T-helper 2 cell treated with Interferon-gamma antibody and Interleukin-4, amounts not matched to agents 100 ng/mL and 5 ng/mL, for 36 hours (primary cell): ENCODE measurements around the gene GALR3. TPM values are rescaled to one million over a fixed set of nuclear protein-coding genes. Genes with fewer than 3 reads are reported as not detected.

Experiments used
- intact Hi-C: fragments of 100-400 bp; cut with micrococcal nuclease; formaldehyde crosslinking; loops from one replicate; pipeline ENCODE4 v1.15.1; 2023
- total RNA-seq: library from RNA; stranded (reverse); gene quantifications from 2 replicates; pipeline ENCODE4 v1.2.3, GENCODE V29; 2022

Gene GALR3
- total RNA-seq, 1 donor from 2014 or later, result not detected

DNA sequence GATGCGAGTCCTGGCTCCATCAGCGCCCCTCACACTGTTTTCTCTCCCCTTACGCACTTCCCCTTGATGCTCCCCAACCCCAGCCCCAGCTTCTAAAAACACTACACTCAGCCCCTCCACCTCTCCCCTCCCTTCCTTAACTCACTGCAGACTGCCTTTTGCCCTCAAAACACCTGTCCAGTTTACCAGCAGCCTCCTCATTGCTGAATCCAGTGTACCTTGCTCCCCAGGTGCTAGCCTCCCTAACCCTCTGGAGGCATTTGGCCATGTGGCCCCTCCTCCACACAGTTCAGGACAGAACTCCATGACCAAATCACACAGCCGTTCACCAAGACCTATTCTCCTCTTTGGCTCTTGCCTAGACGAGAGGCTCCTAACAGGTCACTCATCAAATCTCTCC, 2.8 kb upstream of the GALR3 start:
- intact Hi-C loops, result no loop called here

GRCh38 chr22:37822079-37822833, 926 bp upstream of the GALR3 start:
- intact Hi-C loops, result no loop called here

DNA sequence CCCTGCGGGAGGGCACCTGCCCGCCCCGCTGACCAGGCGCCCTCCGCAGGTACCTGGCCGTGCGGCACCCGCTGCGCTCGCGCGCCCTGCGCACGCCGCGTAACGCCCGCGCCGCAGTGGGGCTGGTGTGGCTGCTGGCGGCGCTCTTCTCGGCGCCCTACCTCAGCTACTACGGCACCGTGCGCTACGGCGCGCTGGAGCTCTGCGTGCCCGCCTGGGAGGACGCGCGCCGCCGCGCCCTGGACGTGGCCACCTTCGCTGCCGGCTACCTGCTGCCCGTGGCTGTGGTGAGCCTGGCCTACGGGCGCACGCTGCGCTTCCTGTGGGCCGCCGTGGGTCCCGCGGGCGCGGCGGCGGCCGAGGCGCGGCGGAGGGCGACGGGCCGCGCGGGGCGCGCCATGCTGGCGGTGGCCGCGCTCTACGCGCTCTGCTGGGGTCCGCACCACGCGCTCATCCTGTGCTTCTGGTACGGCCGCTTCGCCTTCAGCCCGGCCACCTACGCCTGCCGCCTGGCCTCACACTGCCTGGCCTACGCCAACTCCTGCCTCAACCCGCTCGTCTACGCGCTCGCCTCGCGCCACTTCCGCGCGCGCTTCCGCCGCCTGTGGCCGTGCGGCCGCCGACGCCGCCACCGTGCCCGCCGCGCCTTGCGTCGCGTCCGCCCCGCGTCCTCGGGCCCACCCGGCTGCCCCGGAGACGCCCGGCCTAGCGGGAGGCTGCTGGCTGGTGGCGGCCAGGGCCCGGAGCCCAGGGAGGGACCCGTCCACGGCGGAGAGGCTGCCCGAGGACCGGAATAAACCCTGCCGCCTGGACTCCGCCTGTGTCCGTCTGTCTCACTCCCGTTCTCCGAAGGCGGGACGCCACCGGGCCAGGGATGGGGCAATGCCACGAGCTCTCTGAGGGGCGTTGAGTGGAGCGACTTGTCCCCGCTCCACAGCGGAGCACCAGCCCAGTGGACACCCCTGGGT, 1.8 kb downstream of the GALR3 start:
- intact Hi-C loops, result no loop called here

- intact Hi-C loops, result no loop called here
These were observed 3.9 kb downstream of the GALR3 start for GRCh38 chr22:37827056-37827455.

DNA sequence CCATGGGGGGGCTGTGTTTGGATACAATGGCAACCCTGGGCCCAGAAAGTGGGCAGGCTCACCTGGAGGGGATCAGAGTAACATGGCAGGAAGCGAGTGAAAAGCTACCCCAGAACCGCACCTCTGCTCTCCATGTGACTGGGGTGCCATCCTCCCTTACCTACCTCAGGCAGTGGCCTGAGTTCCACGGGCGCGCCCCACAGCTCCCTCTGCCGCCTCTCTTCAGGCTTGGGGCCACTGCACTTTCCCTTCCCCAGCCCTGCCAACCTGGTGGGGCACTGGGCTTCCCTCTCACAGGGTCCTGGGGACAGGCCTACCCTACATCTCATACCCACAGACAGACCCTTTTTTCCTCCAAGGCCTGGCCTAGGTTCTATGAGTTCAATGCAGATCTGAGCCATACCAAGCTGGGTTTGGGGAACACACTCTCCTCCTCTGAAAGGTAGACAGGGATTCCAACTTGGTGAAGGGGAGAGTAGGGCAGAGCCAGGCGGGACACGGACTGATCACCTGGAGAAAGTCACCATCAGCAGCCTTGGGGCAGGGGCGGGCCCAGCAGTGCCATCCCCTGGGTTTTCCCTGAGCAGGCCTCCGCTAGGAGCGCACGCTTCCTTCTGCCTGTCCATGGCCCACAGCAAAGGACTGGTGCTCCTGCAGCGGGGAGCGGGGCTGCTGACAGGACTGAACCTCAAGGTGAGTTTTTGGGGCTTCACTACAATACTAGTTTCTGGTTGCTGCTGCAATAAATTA, 7.1 kb downstream of the GALR3 start:
- intact Hi-C loops, result no loop called here

- intact Hi-C loops, result no loop called here
These were observed 8.3 kb downstream of the GALR3 start for GRCh38 chr22:37831472-37831871.

- intact Hi-C loops, result no loop called here
These were observed 9.1 kb downstream of the GALR3 start for GRCh38 chr22:37832022-37832857.

- intact Hi-C loops, result loop anchor here (5.0 to 10.0 kb wide), 2 partner anchors 55 to 167 kb away; partner anchors contain the start of gene LGALS1
These were observed 19.0 kb downstream of the GALR3 start for GRCh38 chr22:37842015-37842793.

- intact Hi-C loops, result loop anchor here (2.0 to 10.0 kb wide), 3 partner anchors 37 to 169 kb away; partner anchors contain the start of genes GCAT and LGALS1
These were observed 20.5 kb downstream of the GALR3 start for GRCh38 chr22:37843741-37844089.

DNA sequence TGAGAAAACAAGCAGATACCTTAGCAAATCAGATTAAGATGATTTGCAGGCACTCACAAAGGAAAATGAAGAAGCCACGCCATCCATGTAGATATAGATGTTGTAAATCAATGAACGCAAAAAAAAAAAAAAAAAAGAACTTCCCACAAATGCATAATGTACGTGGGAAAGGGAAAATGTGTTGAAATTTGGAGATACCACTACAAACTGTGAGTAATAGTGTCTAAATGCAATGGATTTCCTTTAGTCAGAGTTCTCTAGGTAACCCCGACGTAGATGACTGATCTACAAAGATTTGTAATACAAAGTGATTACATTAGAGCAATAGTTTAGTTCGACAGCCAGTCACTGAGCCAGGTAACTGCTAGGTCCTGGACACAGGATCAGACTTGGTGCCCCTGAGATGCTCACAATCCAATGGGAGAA, 21.7 kb downstream of the GALR3 start:
- intact Hi-C loops, result loop anchor here (2.0 to 10.0 kb wide), 4 partner anchors 38 to 238 kb away; partner anchors contain the start of genes GCAT, GGA1 and LGALS1

- intact Hi-C loops, result loop anchor here (5.0 to 10.0 kb wide), 2 partner anchors 172 to 239 kb away; partner anchors contain the start of genes GGA1 and LGALS1
These were observed 23.3 kb downstream of the GALR3 start for GRCh38 chr22:37846433-37846832.

GRCh38 chr22:37848587-37849088, 25.5 kb downstream of the GALR3 start:
- intact Hi-C loops, result loop anchor here (5.0 to 10.0 kb wide), 2 partner anchors 174 to 241 kb away; partner anchors contain the start of genes GGA1 and LGALS1

DNA sequence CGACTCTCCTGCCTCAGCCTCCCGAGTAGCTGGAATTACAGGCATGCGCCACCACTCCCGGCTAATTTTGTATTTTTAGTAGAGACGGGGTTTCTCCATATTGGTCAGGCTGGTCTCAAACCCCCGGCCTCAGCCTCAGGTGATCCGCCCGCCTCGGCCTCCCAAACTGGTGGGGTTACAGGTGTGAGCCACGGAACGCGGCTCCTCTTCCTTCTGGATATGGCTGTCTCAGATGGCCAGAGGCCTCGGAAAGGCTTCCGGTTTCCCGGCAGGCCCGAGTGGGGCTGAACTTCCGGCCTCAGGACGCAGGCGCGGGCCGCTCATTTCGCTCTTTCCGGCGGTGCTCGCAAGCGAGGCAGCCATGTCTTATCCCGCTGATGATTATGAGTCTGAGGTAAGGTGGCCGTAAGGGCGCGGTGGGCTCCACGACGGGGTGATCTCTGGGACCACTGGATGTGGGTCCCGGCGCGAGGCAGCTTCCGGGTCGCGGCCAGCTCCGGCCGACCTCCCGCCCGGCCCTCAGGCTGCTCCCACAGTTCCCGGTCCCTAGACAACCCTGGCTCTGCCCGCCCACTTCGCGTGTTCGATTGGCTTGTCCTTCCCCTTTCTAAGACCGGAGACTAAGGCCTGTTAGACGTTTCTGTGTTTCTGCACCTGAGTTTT, 26.0 kb downstream of the GALR3 start, which contains the start of gene EIF3L:
TSS of gene EIF3L (plus strand) at position 331 of the 663 bp plus-strand sequence. CDS start at position 362, 31 bp downstream.
- intact Hi-C loops, result loop anchor here (5.0 to 10.0 kb wide), 2 partner anchors 174 to 242 kb away; partner anchors contain the start of genes GGA1 and LGALS1

- intact Hi-C loops, result no loop called here
These were observed 27.6 kb downstream of the GALR3 start for GRCh38 chr22:37850801-37851200.

DNA sequence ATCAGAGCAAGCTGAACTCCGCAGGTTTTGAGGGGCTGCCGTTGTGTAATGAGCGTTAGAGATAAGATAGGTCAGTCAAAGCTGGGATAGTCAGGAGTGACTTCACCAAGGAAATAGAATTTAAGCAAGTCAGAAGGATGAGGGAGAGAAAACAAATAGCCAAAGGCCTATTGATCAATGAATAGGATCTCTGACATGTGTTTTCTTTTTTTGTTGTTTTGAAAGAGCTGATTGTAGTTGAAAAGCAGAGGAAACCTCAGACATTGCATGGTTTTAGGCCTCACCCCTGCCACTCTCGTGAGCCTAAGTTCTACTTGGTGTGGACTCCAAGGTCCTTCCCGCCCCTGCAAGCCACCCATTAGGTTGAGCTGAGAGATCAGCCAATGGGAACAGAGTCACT, 29.2 kb downstream of the GALR3 start:
- intact Hi-C loops, result no loop called here

GRCh38 chr22:37854946-37855345, 31.8 kb downstream of the GALR3 start:
- intact Hi-C loops, result no loop called here

- intact Hi-C loops, result no loop called here
These were observed 32.3 kb downstream of the GALR3 start for GRCh38 chr22:37855462-37855861.

GRCh38 chr22:37860796-37861421, 37.7 kb downstream of the GALR3 start:
- intact Hi-C loops, result no loop called here
